Hepatocyte (in vitro differentiated cells): ENCODE results near the gene MCRIP2.

Experiments used
- CTCF ChIP-seq: fragments of 200-600 bp; sonication (generic); IDR thresholded peaks from 2 replicates; pipeline ENCODE4 v1.5.1; 2016; ENCODE audit warnings: antibody characterized with exemption, mild to moderate bottlenecking; ENCODE audit not compliant: poor library complexity
- EZH2 ChIP-seq: fragments of 200-600 bp; sonication (generic); IDR thresholded peaks from 2 replicates; pipeline ENCODE4 v1.6.1; 2016; ENCODE audit warnings: antibody characterized with exemption, mild to moderate bottlenecking, borderline replicate concordance
- EZH2phosphoT487 ChIP-seq: fragments of 200-600 bp; sonication (generic); IDR thresholded peaks from one replicate; pipeline ENCODE4 v1.6.1; 2018; ENCODE audit warnings: antibody characterized with exemption, mild to moderate bottlenecking, low read depth, moderate library complexity; ENCODE audit not compliant: unreplicated experiment, severe bottlenecking

DNA sequence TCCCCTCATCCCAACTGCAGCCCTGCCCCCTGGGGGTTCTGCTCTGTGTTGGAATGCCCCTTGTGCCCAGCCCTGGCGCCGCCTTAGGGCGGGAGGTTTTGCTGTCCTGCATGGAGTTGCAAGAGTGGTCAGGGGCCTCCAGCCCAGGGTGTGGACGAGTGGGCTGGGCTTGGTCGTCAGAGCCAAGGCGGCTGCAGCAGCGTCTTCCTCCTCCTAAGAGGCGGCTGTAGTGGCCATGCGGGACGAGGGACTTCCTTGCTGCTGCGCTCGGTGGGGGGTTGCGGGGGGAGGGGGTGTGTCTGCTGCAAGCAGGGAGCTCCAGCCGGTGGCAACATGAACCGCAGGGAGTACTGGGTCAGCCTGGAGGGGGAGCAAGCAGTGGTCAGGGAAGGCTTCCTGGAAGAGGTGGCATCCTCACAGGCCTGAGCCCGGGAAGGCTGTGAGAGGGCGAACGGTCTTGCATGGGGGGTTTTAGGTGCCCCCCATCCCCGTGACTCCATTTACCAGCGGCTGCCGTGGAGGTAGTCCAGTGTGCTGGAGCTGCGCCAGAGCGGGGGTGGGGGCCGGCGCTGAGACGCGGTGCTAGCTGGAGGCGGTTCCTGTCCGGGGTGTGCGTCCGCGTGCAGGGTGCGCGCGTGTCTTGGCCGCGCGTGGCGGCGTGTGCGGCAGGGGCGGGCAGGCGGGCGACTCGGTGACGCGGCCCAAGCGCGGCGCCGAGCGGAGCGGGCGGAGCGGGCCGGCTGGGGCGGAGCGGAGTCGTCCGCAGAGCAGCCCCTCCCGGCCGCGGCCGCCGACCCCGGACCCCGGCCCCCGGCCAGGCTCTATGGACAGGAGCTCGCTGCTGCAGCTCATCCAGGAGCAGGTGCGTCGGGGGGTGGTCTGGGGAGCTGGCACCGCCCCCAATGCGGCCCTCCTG is 33.6 kb downstream of the MCRIP2 start, which contains the start of gene RHBDL1:
- TF ChIP-seq EZH2 (no peak), CTCF (no peak), EZH2phosphoT487 (no peak)
